DMS 273 (cell line): ENCODE results near the gene THSD4.
A peak's percentile ranks its signal among the peaks of the same experiment; 100 is the strongest.

Experiments
- DNase-seq: peaks from one replicate; lab custom pipeline; 2025; ENCODE audit not compliant: unreplicated experiment; lab: John Stamatoyannopoulos, UW

Gene THSD4

DNA sequence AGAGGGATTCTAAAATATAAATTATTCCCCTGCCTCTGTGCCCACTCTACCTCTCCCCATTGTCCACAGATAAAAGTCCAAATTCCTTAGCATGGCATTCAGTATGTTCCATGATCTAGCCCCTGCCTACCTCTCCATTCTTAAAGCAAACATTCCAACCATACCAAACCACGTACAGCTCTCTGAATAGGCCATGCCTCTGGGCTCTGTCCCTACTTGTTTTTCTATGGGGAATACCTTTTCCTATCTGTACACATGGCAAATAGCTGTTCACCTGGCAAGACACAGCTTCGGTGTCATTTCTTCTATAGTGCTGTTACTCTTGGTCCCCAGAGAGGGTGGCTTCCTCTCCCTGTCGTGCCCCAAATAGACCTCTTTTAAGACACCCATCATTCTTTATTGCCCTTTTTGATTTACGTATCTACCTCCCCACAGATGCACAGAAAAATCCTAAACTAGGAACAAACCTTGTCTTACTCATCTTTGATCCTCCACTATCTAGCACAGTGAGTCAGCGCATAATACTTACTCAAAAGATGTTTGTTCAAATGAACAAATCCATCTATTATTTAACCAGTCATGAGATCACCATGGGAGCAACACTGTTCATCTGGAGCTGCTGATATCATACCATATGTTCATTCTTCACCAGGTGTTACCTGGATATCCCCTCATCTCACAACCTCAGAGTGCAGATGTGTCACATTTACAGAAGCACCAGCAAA lies 329.8 kb downstream of the THSD4 start:
- no peak for DNase-seq

DNA sequence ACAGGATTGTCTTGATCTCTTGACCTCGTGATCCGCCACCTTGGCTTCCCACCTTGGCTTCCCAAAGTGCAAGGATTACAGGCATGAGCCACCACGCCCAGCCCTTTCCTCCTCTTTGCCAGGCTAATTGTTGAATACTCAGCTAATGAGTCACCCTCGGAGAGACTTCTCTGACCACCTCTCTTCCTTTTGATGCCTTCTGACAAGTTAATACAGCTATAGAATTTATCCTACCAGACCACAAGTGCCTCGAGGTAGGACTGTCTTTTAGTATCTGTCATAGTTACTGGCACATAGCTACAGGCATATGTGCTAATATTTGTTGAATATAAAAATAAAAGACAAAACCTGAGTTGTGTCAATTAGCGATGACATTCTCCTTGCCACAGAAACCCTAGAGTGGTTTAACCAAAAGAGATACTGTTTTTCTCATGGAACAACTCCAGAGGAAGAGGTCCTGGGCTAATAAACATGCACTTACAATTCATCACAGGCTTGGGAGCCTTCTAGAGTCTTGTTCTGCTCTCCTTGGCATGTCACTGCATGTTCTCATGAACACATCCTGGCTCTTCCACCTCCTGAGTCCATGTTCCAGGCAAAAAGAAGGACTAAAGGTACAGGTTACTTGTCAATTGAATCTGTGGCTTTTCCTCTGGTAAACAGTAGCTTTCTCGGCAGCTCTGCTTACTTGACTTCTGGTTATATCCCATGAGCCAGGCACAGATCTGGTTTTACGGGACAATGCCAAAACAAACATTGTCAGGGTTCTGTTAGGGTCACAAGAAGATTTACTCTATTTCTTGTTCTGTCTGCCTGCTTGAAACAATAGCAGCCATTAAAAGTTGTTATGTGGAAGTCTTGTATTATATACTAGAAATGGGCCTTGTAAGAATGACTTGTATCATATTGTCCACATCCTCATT lies 332.3 kb downstream of the THSD4 start:
- no peak for DNase-seq

DNA sequence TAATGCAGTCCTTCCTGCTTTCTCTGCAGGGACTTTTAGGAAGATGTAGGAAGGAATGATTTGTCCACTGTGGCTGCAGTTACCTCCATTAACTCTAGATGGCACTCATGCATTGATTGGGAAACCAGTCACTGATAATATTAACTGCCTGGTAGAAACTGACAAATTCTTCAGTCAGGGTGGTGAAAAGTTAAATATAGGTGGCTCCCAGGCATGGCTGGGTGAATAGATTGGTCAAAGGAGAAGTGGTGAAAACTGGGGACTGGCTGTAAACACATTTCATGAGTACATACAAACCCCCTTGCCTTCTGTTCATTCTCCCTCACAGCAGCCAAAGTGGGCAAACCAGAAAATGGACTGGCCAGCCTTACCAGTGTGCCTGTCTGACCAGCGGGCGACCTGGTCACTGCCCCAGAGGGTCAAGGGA lies 333.4 kb downstream of the THSD4 start:
- DNase-seq = peak; percentile 73

DNA sequence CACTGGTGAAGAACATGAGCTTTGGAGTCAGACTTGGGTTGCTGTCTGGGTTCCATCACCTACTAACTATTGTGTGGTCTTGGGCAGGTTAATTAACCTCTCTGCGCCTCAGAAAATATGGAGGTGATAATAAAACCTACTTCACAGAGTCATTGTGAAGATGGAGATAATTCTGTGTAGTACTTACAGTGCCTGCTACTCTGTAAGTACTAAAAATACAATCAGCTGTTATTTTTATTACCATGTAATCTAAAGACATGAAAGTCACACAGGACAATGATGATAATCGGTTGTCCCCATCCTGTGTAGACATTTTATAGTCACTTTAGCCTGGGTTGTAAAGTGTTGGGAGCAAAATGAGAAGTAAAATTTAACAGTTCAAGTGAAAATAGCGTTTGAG lies 334.1 kb downstream of the THSD4 start:
- no peak for DNase-seq

DNA sequence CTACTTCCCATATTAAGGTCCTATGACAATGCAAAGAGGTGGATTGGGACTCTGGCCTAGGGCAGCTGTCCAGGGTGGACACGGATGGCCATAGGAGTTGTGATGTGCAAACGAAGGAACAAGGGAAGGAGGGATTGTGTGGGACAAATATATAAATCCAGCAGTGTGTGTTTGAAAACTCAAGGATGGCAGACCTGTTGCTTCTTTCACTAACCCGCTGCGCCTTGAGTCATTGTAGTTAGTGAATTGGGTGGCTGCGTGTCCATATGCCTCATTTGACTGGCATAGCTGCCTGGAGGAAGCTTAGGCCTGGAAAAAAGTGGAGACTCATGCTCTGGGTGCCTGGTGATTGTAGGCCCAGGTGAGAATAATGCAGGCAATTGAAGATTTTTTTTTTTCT lies 334.7 kb downstream of the THSD4 start:
- no peak for DNase-seq

DNA sequence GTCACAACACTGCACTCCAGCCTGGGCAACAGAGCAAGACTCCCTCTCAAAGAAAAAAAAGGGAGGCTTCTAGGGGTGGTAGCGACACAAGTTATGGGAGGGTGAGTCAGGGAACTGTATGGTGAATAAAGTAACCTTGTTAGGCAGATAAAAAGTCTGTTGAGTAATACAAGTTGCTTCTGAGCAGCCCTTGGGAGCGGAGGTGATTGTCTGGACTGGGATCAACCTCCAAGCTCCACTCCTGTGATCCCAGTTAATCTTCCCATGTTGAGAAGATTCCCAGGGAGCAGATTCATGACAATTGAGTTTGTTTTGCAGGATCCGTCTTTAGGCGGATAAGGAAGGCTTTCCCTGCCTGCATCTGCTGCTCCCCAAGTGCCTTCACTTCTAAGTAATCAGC lies 335.9 kb downstream of the THSD4 start:
- DNase-seq = no peak

DNA sequence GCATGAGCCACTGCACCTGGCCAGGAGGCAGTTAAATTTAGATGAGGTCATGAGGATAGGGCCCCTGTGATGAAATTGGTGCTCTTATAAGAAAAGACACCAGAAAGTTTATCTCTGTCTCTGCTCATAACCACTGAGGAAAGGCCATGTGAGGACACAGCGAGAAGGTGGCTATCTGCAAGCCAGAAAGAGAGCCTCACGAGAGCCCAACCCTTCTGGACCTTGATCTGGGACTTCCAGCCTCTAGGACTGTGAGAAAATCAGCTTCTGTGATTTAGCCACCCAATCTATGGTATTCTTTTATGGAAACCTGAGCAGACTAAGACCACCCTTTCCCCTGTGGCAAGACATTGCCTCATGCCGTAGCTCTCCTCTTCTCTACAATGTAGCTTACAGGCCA lies 337.6 kb downstream of the THSD4 start:
- no peak for DNase-seq

DNA sequence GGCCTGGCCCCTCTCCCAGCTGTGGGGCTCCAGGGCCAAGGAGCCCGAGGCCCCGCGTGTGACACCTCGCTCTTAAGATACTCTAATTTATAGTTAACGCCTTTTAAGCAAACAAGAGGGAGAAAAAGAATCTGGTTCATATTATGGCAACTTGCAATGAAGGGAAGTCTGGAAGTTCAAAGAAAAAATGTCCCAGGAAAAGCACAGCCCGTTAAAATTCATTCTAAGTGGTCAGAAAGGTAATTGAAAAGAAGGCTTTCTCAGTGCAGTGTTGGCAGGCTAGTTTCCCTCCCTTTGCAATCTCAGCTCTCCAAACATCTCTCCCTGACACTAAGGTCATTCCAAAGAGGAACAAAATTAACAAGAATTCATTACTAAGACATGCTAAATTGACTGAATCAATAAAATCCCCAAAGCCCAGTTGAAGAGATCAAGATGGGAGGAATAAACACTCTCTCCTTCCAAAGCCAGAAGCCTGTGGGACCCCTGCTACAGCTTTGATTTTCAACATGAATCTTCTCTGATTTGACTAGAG lies 339.3 kb downstream of the THSD4 start:
- DNase-seq = no peak

DNA sequence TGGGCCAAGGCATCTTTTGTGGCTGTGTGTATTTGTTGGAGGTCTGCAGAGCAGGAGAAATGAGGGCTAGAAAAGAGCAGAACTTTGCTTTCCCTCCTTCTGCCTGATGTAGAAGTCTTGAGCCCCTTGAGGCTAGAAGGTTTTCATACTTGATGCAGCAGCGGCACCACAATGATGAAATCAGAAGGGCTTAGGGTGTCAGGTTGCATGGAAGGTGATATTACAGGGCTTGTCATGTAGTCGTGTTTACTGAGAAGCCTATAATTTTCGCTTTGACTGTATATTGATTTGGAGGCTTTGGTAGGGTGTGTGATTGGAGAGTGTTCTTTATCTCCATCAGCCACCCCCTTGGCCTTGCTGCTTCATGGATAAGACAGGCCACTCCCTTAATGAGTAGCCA lies 339.8 kb downstream of the THSD4 start:
- DNase-seq = peak; percentile 6

DNA sequence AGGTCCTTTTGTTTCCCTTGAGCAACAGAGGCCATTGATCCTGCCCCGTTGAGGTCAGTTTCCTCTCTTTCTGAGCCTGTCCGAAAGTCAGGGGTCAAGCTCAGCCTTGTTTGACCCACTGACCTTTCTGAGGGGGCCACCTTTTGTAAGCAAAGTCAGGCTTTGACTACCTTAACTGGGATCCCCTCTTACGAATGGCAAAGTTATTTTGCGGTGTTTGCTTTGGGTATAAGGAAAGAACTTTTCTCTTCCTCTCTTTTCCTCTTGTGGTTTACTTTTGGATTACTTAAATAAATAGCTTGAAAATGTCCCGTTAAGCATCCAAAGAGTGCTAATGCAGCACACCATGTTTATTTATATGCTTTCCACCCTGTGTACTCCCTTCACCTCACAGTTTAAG lies 340.6 kb downstream of the THSD4 start:
- no peak for DNase-seq

DNA sequence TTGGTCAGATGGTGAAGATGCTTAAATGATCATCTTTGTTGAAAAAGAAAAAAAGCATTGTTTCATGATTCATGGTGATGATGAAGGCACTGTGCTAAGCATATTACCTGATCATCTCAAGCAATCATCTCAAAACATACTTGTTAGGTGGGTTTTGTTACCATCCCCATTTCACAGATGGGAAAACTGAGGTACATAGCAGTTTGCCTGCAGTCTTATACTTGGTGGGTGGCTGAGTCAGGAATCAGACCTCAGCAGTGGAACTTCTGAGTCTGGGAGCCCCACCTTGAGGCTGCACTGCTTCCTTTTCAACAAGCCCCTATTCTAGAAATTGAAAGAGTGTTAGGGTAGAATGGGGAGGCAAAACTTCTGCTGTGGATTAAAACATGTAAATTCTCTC lies 341.1 kb downstream of the THSD4 start:
- DNase-seq = no peak

DNA sequence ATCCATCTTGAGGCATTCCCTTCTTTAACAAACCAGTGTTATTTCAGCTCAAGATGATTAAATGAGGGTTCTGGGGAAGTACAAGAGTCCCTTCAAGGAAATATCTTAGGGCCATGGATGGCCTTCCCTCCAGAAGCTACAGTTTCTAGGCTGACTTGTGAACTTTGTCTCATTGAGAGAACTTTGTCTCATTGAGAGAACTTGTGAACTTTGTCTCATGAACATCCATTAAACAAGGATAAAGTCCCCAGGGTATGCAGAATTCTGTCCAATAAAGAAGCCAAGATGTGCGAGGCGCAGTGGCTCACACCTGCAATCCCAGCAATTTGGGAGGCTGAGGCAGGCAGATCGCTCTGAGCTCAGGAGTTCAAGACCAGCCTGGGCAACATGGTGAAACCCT lies 341.5 kb downstream of the THSD4 start:
- no peak for DNase-seq

DNA sequence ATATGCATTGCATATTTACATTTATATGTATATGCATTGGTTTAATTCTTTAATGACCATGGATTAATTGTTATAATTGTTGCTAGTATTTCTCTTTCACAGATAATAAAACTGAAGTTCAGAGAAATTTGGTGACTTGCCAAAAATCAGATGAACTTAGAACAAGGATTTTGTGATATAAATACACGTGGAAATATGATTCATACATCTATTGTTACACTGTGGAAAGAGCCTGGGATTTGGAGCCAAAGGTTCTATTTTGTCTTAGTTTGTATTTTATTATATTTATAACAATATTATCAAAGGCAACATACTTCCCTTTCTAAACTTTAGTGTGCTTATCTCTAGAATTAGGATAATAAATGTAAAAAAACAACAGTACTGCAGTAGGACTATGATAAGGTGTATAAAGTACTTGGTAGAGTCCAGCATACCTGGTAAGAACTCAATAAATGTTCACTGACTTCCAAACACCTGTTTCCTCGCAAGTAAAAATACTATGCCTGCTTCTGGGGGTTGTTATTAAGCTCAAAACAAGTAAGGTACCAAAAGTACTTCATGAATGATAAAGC lies 342.9 kb downstream of the THSD4 start:
- no peak for DNase-seq

DNA sequence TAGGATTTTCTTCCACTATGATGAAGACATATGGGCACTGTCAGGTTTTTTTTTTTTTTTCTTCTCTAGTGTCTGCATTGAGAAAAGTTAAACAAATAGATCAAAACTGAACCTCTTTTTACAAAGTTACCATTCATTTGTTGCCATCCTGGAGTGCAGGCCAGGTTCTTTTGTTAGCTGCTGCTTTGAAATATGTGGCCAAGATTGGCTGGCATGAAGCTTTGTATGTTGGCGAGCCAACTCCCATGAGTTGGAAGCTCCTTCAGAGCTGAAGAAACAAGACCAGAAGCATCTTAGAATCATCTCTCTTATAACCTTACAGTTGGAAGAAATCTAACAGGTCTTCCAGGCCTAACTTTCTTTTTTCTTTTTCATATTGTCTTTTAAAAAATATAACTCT lies 346.5 kb downstream of the THSD4 start:
- no peak for DNase-seq

DNA sequence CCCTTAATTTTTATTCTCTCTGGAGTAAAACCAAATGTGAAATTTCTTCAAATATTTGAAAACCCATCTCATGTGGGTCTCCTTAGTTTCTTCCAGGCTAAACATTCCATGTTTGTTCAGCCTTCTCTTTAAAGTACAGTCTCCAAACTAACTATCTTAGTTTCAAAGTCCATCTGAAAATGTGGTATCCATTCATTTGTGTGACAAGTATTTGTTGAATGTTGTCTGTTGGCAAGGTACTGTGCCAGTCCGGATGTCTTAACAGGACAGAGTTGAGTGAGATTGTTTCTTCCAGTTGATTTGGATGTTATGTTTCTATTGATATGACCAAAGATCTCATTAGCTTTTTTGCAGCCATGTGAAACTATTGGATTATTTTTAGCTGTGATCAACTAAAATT lies 347.4 kb downstream of the THSD4 start:
- no peak for DNase-seq

DNA sequence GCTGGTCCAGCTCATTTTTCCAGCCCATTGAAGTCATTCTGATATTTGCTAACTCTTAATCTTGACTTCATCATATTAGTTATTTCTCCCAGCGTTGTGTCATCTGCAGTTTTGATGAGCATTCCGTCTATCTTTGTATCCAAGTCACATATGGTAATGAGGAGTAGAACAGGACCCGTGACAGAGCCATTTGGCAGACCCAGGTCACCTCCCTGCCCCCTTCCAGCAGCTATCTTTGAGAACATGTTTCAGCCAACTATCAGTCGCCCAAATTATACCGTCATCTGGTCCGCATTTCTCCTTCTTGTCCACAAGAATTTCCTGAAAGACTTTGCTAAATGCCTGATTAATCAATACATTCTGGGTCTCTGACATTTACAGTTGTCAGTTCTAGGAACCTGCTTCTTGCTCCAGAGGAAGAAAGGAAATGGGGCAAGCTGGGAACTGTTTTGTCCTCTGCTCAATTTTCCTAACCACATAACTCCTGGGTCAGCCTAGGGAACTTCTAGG lies 347.9 kb downstream of the THSD4 start:
- no peak for DNase-seq

DNA sequence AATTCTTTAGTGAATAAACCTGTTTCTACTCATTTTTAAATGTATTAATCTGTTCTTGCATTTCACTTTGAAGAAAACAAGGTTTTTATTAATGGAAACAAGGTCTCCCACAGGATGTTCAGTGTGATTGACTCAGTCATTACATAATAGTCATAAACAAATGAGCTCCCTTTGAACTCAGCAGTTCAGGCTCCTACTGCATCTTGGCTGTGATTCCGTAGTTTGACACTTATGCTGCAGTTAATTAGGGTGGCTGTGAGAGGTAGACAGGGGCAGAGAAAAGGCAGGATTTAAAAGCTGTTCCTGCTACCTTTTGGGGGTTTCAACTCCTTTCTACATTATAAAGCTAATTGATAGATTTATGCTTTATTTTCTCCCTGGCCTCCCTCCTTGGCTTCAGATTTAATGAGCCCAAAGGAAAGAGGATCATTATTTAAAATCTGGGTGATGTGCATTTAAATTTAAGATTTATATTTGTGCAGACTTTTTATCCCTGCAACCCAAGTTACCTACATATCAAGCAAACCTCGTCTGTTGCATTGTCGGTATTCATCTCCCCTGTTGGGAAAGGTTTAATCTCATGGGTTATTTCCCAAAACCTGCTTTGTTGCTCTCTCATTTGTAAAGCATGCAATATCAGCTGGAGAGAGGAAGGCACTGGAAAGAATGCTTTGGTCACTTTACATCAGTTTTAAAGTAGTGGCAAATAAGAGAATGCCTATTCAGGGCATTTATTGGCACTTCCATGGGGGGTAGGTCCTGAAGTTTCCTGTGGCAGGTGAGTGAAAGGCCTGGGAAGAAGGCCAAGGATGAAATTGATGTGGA lies 350.1 kb downstream of the THSD4 start:
- no peak for DNase-seq

DNA sequence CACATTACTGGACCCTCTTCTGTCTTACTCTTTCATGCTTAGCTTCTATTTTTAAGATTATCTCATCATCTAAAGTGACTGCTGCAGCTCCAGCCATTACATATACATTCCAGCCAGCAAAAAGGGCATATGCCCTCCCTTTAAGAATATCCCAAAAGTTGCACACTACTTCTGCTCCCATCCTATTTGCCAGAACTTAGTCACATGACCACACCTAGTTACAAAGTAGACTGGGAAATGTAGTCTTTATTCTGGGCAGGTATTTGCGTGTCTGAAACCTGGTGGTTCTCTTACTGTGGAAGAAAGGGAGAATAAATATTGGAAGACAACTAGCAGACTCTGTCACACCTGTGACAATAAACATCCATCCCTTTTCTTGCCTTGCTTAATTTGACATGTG lies 353.4 kb downstream of the THSD4 start:
- DNase-seq = no peak

DNA sequence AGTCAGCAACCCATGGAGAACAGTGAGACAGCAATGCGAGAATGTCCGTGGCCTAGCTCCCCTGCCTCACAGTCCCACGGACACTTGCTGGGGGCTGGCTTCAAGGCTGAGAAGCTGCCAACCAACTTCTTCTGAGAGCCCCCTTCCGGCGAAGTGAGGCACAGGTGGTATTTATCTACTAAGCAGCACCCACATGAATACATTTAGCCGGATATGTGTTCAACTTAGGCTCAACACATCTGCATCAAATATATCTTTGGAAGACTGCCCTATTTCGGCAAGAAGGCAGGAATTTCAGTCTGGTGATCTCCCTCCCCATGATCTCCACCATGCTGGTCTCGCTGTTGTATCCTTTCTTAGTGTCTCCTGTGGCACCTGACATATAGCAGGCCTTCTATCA lies 354.1 kb downstream of the THSD4 start:
- peak; percentile 24 for DNase-seq

DNA sequence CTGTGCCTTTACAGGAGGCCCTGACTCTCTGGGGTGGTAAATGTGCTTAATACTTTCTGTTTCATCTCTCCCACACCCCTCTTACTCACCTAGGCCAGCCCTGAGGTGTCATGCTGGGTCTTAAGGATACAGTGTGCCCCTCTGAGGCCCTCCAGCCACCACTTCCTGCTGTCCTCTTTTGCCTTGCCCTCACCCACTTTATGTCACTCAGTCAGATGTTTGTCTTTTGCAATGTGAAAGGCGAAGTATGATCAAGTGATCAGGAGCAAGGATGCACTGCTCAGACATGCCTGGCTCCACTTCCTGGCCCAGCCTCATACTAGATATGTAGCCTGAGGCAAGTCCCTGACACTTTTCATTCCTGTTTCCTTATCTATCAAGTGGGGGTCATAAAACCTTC lies 356.1 kb downstream of the THSD4 start:
- DNase-seq = no peak

DNA sequence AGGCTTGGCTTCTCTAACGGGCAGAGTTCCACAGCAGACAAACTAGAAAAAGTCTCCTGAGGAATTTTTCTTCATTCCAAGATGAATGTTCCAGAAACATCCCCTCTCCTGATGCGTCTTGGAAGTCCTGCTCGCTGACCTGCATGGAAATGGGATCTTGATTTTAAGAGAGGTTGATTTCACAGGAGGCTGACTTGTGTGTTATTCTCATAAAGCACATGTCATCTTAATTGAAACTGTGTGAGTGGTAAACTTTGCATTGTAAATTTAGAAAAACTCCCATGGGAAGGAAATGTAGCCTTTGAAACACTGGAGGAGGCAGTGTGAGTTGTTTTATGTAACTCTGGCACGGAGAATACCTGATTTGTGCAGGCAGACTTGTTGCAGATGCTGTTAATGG lies 357.3 kb downstream of the THSD4 start:
- peak; percentile 4 for DNase-seq
